BE2C (cell line): ENCODE data around the gene LSAMP.

Experiments
- DNase-seq: peaks from one replicate; pipeline ENCODE4 v3.0.0-alpha.2; 2020
- H3K27me3 ChIP-seq: fragments of 250-450 bp; sonication (Bioruptor Pico); 2 replicates; pipeline ENCODE4 v1.5.1; 2020; ENCODE audit warnings: mild to moderate bottlenecking
- H3K36me3 ChIP-seq: fragments of 250-450 bp; sonication (Bioruptor Pico); 2 replicates; pipeline ENCODE4 v1.5.1; 2020; ENCODE audit warnings: mild to moderate bottlenecking
- H3K4me1 ChIP-seq: fragments of 250-450 bp; sonication (Bioruptor Pico); 2 replicates; pipeline ENCODE4 v1.5.1; 2020
- H3K4me3 ChIP-seq: 2 replicates; pipeline ENCODE4 v1.5.1; 2011; ENCODE audit warnings: low read depth, low read length
- H3K9me3 ChIP-seq: fragments of 250-450 bp; sonication (Bioruptor Pico); 2 replicates; pipeline ENCODE4 v1.5.1; 2020
- TF ChIP-seq, protein P1 (sequence below): IDR thresholded peaks from 2 replicates; pipeline ENCODE4 v1.5.1; 2012; ENCODE audit warnings: mild to moderate bottlenecking, low read depth, low read length

Gene LSAMP

DNA sequence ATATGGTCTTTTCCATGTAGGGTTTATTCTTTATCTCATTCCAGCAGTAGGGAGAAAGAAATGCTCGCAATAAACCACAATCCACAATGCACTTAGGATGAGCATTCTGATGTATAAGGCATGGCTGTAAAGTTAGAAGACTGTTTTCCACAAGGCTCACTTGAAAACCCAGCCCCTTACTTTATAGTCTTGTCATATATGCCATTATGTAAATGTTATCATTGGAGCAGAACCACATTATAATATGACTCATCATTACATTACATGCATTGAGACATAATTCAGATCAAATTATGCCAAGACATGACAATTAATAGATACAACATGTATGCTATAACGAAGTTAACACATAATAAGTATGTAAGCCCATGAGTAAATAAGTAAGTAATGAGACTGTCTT lies 348.1 kb downstream of the LSAMP start:
- no peak for DNase-seq

DNA sequence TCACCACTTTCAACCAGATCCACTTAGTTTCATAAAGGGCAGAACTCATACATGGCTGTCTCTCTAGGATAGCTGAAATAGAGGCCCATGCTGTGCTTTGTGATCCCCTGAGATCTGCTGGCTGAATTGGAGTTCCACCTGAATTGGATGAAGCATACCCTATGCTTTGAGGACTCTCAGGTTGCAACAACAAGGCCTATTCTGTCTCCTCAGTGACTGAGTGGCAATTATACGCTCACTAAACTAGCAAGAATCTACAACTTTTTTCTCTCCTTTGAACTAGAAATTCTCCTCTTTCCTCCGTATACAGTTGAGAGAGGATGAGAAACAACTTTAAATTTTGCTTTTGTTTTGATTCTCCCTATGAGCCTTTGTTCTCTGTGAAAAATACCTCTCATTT lies 348.7 kb downstream of the LSAMP start:
- DNase-seq: no peak
- H3K9me3 ChIP-seq: no peaks in the 10 kb centered on the region
- H3K4me1 ChIP-seq: peaks cover 3% of the 10 kb centered on the region; the same call in 1 of the 2 replicates
- H3K27me3 ChIP-seq: no peaks in the 10 kb centered on the region
- TF ChIP-seq, protein P1, sequence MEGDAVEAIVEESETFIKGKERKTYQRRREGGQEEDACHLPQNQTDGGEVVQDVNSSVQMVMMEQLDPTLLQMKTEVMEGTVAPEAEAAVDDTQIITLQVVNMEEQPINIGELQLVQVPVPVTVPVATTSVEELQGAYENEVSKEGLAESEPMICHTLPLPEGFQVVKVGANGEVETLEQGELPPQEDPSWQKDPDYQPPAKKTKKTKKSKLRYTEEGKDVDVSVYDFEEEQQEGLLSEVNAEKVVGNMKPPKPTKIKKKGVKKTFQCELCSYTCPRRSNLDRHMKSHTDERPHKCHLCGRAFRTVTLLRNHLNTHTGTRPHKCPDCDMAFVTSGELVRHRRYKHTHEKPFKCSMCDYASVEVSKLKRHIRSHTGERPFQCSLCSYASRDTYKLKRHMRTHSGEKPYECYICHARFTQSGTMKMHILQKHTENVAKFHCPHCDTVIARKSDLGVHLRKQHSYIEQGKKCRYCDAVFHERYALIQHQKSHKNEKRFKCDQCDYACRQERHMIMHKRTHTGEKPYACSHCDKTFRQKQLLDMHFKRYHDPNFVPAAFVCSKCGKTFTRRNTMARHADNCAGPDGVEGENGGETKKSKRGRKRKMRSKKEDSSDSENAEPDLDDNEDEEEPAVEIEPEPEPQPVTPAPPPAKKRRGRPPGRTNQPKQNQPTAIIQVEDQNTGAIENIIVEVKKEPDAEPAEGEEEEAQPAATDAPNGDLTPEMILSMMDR: no peak
- H3K4me3 ChIP-seq: no peak overlapping the region
- no peaks in the 10 kb centered on the region for H3K36me3 ChIP-seq

More for the DNA sequence above, 348.1 kb downstream of the LSAMP start:
- no peaks in the 10 kb centered on the region for H3K9me3 ChIP-seq
- H3K4me1 ChIP-seq: peaks cover 3% of the 10 kb centered on the region; the same call in 1 of the 2 replicates
- no peaks in the 10 kb centered on the region for H3K27me3 ChIP-seq
- TF ChIP-seq, protein P1: no peak
- no peak overlapping the region for H3K4me3 ChIP-seq
- no peaks in the 10 kb centered on the region for H3K36me3 ChIP-seq

DNA sequence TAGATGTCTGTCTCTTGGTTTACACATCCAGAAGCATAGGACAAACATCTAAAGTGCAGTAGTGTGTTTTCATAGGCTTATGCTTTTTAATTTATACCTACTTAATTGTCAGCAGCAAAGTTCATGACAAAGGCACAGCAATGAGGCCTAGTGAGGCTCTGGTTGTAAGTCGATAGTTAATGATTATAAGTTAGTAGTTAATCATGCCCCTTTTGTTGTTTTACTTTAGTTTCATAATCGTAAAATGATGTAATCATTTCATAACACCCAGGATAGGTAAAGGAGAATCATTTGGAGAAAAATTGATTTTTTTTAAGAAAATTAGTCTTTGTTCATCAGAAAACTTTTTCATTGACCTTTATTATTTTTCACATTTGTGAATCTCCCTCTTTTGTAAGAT lies 351.9 kb downstream of the LSAMP start:
- Histone ChIP-seq H3K4me1 (peaks cover 3% of the 10 kb centered on the region; the same call in 1 of the 2 replicates), H3K4me3 (no peak overlapping the region), H3K36me3 (no peaks in the 10 kb centered on the region), H3K9me3 (no peaks in the 10 kb centered on the region), H3K27me3 (no peaks in the 10 kb centered on the region)
- no peak for DNase-seq
- TF ChIP-seq, protein P1: no peak

DNA sequence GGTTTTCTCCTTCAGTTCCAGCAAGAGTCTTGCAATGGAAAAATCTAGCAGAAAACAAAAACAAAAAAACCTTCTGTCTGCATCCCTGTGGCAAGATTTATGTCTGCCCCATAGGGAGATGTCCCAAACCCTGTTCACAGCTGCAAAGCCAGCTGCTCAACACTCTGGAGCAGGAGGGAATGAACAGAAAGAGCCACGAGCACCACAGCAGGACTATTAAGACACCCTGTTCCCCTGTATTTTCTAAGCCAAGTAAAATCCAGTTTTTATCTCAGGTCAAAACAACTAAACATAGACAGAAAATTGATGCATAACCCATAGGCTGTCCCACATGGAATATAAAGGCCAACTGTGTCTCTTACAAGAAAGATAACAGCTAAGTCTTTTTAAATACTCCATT lies 357.9 kb downstream of the LSAMP start:
- TF ChIP-seq, protein P1: no peak
- DNase-seq: no peak

DNA sequence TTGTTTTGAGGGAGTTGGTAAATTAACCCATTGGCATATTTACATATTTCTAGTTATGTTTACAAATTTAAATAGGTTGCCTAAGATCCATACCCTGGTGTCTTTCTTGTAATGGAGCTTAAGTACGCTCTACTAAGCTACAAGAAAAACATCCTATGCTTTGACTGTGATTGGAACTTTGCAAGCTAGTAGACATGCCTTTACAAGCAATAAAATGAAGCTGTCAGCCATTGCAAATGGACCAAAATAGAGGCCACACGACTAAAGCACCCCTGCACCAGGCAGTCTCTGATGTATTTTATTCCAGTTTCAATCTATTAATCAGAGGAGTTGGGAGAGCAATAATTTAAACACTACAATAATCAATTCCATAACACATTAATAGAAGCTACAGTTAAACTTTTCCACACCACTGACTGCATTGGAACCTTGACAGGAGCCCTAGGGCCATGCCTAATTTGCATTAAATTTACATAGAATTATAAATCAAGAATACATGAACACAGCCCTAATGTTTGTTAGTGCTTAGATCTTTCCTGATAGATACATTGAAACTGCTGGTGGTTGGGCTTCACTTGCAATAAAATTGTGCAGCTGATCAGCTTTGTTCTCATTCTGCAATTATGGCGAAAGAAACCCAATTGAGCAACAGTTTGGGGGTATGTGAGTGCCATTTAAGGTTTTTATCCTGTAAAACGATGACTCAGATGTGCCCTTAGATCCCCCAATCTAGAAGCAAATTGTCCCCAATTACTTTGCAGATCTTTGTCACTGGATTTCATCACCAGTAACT lies 360.1 kb downstream of the LSAMP start:
- no peaks in the 10 kb centered on the region for H3K36me3 ChIP-seq
- H3K27me3 ChIP-seq: no peaks in the 10 kb centered on the region
- no peak overlapping the region for H3K4me3 ChIP-seq
- no peak for DNase-seq
- TF ChIP-seq, protein P1: no peak
- peaks cover 11% of the 10 kb centered on the region; the same call in 1 of the 2 replicates for H3K4me1 ChIP-seq
- no peaks in the 10 kb centered on the region for H3K9me3 ChIP-seq

More for the DNA sequence above, 357.9 kb downstream of the LSAMP start:
- Histone ChIP-seq H3K4me3 (no peak overlapping the region), H3K9me3 (no peaks in the 10 kb centered on the region), H3K4me1 (peaks cover 11% of the 10 kb centered on the region; the same call in 1 of the 2 replicates), H3K27me3 (no peaks in the 10 kb centered on the region), H3K36me3 (no peaks in the 10 kb centered on the region)

DNA sequence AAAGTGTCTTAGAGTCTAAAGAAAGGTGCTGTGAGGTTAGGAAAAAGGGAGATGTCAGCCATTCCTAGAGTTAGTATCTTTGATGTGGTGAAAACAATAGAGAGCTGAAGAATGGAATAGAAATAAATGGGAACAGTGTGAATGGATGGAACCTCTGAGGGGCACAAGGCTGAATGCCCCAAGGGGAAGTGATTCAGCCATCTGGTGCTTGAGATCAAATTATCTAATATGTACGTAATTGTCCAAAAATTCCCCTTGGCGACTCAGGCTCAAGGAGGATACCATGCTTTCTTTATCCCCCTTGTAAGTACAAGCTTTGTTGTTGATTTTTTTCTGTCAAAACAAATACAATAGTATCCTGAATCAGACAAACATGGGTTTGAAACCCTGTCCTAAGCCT lies 361.6 kb downstream of the LSAMP start:
- no peaks in the 10 kb centered on the region for H3K27me3 ChIP-seq
- no peaks in the 10 kb centered on the region for H3K9me3 ChIP-seq
- H3K4me3 ChIP-seq: no peak overlapping the region
- peaks cover 11% of the 10 kb centered on the region; the same call in 1 of the 2 replicates for H3K4me1 ChIP-seq
- TF ChIP-seq, protein P1: no peak
- no peaks in the 10 kb centered on the region for H3K36me3 ChIP-seq
- peak; percentile 11 for DNase-seq
